GOT3 (cell line): ENCODE measurements around the gene CDH13.

Experiments
- DNase-seq: peaks from one replicate; lab custom pipeline; 2025; ENCODE audit warnings: mixed read lengths; lab: John Stamatoyannopoulos, UW

Gene CDH13

GRCh38 chr16:83682116-83682867, 1055.5 kb downstream of the CDH13 start:
- no peak for DNase-seq

GRCh38 chr16:83682868-83683235, 1056.1 kb downstream of the CDH13 start:
- DNase-seq = no peak

GRCh38 chr16:83685615-83686165, 1058.9 kb downstream of the CDH13 start:
- DNase-seq = no peak

GRCh38 chr16:83686726-83687125, 1060.0 kb downstream of the CDH13 start:
- no peak for DNase-seq

GRCh38 chr16:83689385-83689831, 1062.6 kb downstream of the CDH13 start:
- DNase-seq = no peak

GRCh38 chr16:83692224-83692623, 1065.5 kb downstream of the CDH13 start:
- DNase-seq = no peak

- no peak for DNase-seq
Measured at GRCh38 chr16:83698964-83699363, 1072.2 kb downstream of the CDH13 start.

GRCh38 chr16:83699817-83700216, 1073.0 kb downstream of the CDH13 start:
- no peak for DNase-seq

GRCh38 chr16:83700918-83701317, 1074.1 kb downstream of the CDH13 start:
- DNase-seq = no peak

- DNase-seq = no peak
Measured at GRCh38 chr16:83701494-83701893, 1074.7 kb downstream of the CDH13 start.

- DNase-seq = no peak
Measured at GRCh38 chr16:83704656-83705055, 1077.9 kb downstream of the CDH13 start.

GRCh38 chr16:83705856-83706255, 1079.1 kb downstream of the CDH13 start:
- DNase-seq = no peak

- DNase-seq = no peak
Measured at GRCh38 chr16:83706394-83706793, 1079.6 kb downstream of the CDH13 start.

GRCh38 chr16:83711069-83711468, 1084.3 kb downstream of the CDH13 start:
- DNase-seq = no peak

GRCh38 chr16:83713597-83713996, 1086.8 kb downstream of the CDH13 start:
- no peak for DNase-seq

GRCh38 chr16:83714286-83714685, 1087.5 kb downstream of the CDH13 start:
- no peak for DNase-seq

- DNase-seq = no peak
Measured at GRCh38 chr16:83715217-83715920, 1088.6 kb downstream of the CDH13 start.

- no peak for DNase-seq
Measured at GRCh38 chr16:83717308-83717707, 1090.5 kb downstream of the CDH13 start.

- no peak for DNase-seq
Measured at GRCh38 chr16:83717814-83718213, 1091.0 kb downstream of the CDH13 start.

GRCh38 chr16:83720213-83720612, 1093.4 kb downstream of the CDH13 start:
- no peak for DNase-seq

GRCh38 chr16:83720981-83721380, 1094.2 kb downstream of the CDH13 start:
- no peak for DNase-seq

- DNase-seq = no peak
Measured at GRCh38 chr16:83721676-83722075, 1094.9 kb downstream of the CDH13 start.
